Stomach (tissue), 9 donors: ENCODE results near the gene CTDSPL. TPM values are rescaled to one million over a fixed set of nuclear protein-coding genes. Genes with fewer than 3 reads are reported as not detected.
"Not testable (repeated sequence)": the region's sequence is repeated elsewhere in the genome, so short reads cannot be mapped to it uniquely, and the experiment has no call there.

ENCODE experiments used
- DNase-seq, 2 donors: peaks; one replicate each; pipeline versions ENCODE4 v3.0.0 to v3.0.0-alpha.2; 2013 to 2019
- H3K27ac ChIP-seq, 5 donors: fragments of 200-600 bp in 4 of 5; sonication (generic) in 4 of 5; one replicate each; pipeline ENCODE4 v1.5.1; 2013 to 2019; ENCODE audit warnings: mild to moderate bottlenecking in 1 of 5, moderate library complexity in 1 of 5
- H3K27me3 ChIP-seq, 3 donors: fragments of 200-600 bp; sonication (generic); one replicate each; pipeline ENCODE4 v1.5.1; 2017 to 2019; ENCODE audit warnings: mixed run types in 1 of 3
- H3K36me3 ChIP-seq, 4 donors: fragments of 200-600 bp; sonication (generic); 1 replicate in 3 of 4; 2 replicates in 1 of 4; pipeline ENCODE4 v1.5.1; 2016 to 2019
- H3K4me1 ChIP-seq, 4 donors: fragments of 200-600 bp; sonication (generic); one replicate each; pipeline ENCODE4 v1.5.1; 2016 to 2019
- H3K4me3 ChIP-seq, 4 donors: fragments of 200-600 bp; sonication (generic) in 3 of 4; one replicate each; pipeline ENCODE4 v1.5.1; 2016 to 2019; ENCODE audit warnings: mild to moderate bottlenecking in 1 of 4
- H3K9me3 ChIP-seq, 4 donors: fragments of 200-600 bp; sonication (generic); one replicate each; pipeline ENCODE4 v1.5.1; 2016 to 2019
- CTCF ChIP-seq, 7 experiments: fragments of 450-650 bp in 4 of 7; fragments of 200-600 bp in 3 of 7; sonication (generic) in 3 of 7; IDR thresholded peaks; one replicate each; pipeline ENCODE4 v1.5.1; 2016 to 2019; ENCODE audit warnings: antibody characterized with exemption in 7 of 7, control low read depth in 2 of 7, mild to moderate bottlenecking in 1 of 7
- EP300 ChIP-seq: sonication (generic); formaldehyde crosslinking; IDR thresholded peaks from one replicate; pipeline ENCODE4 v1.6.1; 2017; ENCODE audit warnings: antibody characterized with exemption
- POLR2A ChIP-seq, 4 donors: fragments of 450-650 bp; IDR thresholded peaks; one replicate each; pipeline ENCODE4 v1.6.1; 2016; ENCODE audit warnings: antibody characterized with exemption in 4 of 4, control low read depth in 2 of 4, mild to moderate bottlenecking in 1 of 4, moderate library complexity in 1 of 4
- POLR2AphosphoS5 ChIP-seq, 3 donors: sonication (generic); formaldehyde crosslinking; IDR thresholded peaks; one replicate each; pipeline ENCODE4 v1.6.1; 2016; ENCODE audit warnings: antibody characterized with exemption in 3 of 3
- WGBS, 5 donors: extraction: QIAGEN DNeasy Blood & Tissue Kit in 3 of 5; methylation state at CpG; one replicate each; pipeline versions ENCODE4 v1.1.5 to v1.1.7; 2013 to 2018; 5-methylcytosine and 5-hydroxymethylcytosine counted together
- intact Hi-C: fragments of 100-400 bp; cut with DNase I; formaldehyde crosslinking; loops from one replicate; pipeline ENCODE4 v1.15.1; 2023; ENCODE audit warnings: low total_unique reads
- polyA plus RNA-seq, 3 donors: library from polyadenylated mRNA; stranded (reverse); fragments of 200-250 nt; gene quantifications; one replicate each; pipeline ENCODE4 v1.2.3, GENCODE V29; 2013
- total RNA-seq, 5 donors: library from RNA; depleted of rRNA; stranded (reverse); fragments of >200 nt; gene quantifications; one replicate each; pipeline versions ENCODE4 v1.1.0 to v1.2.3, GENCODE V29; 2014 to 2016
- donor health status: healthy with polysubstance abuse.
- donor health status: Bipolar disorder and iron deficiency.
- donor health status: healthy.

Gene CTDSPL
- total and polyA plus RNA-seq, 8 donors = 13.4 to 54.9 (median 30.2) TPM

- DNase-seq = no peak
- peaks cover 16 to 47% (median 32%) of the 10 kb centered on the region in 4 donors for H3K4me1 ChIP-seq
- no peaks in the 10 kb centered on the region for H3K9me3 ChIP-seq
- H3K27me3 ChIP-seq = no peaks in the 10 kb centered on the region
- H3K4me3 ChIP-seq = no peak overlapping the region
- 87 to 97% (median 92%) methylated on average over 2 of the region's 2 CpGs for WGBS, 5 donors
- TF ChIP-seq POLR2AphosphoS5 (IDR thresholded peaks at IDR 0.05) (no peak), EP300 (no peak), POLR2A (IDR thresholded peaks at IDR 0.05) (no peak), CTCF (IDR thresholded peaks at IDR 0.05) (peak in 1 of 7 experiments; percentile 19)
- peak overlapping the region in 1 of 5 donors; percentile 33 for H3K27ac ChIP-seq
- intact Hi-C loops = no loop called here
- H3K36me3 ChIP-seq = peaks cover 0 to 14% (median 13%) of the 10 kb centered on the region in 4 donors
These were observed 47.1 kb upstream of the CTDSPL start for GRCh38 chr3:37814547-37814946.

GRCh38 chr3:37815156-37815555, 46.5 kb upstream of the CTDSPL start:
- H3K9me3 ChIP-seq, H3K4me3 ChIP-seq, DNase-seq, intact Hi-C loops, H3K27ac ChIP-seq, H3K27me3 ChIP-seq: not testable (repeated sequence)
- Histone ChIP-seq H3K4me1 (peaks cover 16 to 49% (median 35%) of the 10 kb centered on the region in 4 donors), H3K36me3 (peaks cover 0 to 20% (median 13%) of the 10 kb centered on the region in 4 donors)
- WGBS, 5 donors = 92 to 96% (median 93%) methylated on average over 9 of the region's 9 CpGs

- Histone ChIP-seq H3K27me3 (no peaks in the 10 kb centered on the region), H3K4me3 (no peak overlapping the region), H3K4me1 (peaks cover 16 to 41% (median 29%) of the 10 kb centered on the region in 4 donors), H3K36me3 (peaks cover 0 to 20% (median 13%) of the 10 kb centered on the region in 4 donors), H3K27ac (no peak overlapping the region), H3K9me3 (no peaks in the 10 kb centered on the region)
- WGBS, 5 donors = 76 to 88% (median 84%) methylated on average over 2 of the region's 2 CpGs
- TF ChIP-seq EP300 (no peak), POLR2A (IDR thresholded peaks at IDR 0.05) (no peak), POLR2AphosphoS5 (IDR thresholded peaks at IDR 0.05) (no peak), CTCF (IDR thresholded peaks at IDR 0.05) (no peak)
- no peak for DNase-seq
- intact Hi-C loops = no loop called here
These were observed 45.4 kb upstream of the CTDSPL start for GRCh38 chr3:37816271-37816670.

- WGBS, 5 donors = 64 to 91% (median 81%) methylated on average over 3 of the region's 3 CpGs
- Histone ChIP-seq H3K9me3 (no peaks in the 10 kb centered on the region), H3K27me3 (no peaks in the 10 kb centered on the region), H3K27ac (peak overlapping the region in 1 of 5 donors; percentile 55), H3K4me3 (no peak overlapping the region), H3K4me1 (peaks cover 0 to 12% (median 5%) of the 10 kb centered on the region in 4 donors), H3K36me3 (peaks cover 0 to 20% (median 13%) of the 10 kb centered on the region in 4 donors)
- TF ChIP-seq POLR2AphosphoS5 (IDR thresholded peaks at IDR 0.05) = peak; percentile 53 to 77 (median 62)
- no peak for TF ChIP-seq POLR2A (IDR thresholded peaks at IDR 0.05)
- no peak for TF ChIP-seq CTCF (IDR thresholded peaks at IDR 0.05)
- peak in 1 of 2 donors; percentile 71 for DNase-seq
- intact Hi-C loops = no loop called here
These were observed 42.1 kb upstream of the CTDSPL start for GRCh38 chr3:37819591-37819990.

GRCh38 chr3:37820286-37820685, 41.4 kb upstream of the CTDSPL start:
- no peaks in the 10 kb centered on the region for H3K9me3 ChIP-seq
- no peak for TF ChIP-seq CTCF (IDR thresholded peaks at IDR 0.05)
- no peak for TF ChIP-seq EP300
- no peak for TF ChIP-seq POLR2A (IDR thresholded peaks at IDR 0.05)
- TF ChIP-seq POLR2AphosphoS5 (IDR thresholded peaks at IDR 0.05) = no peak
- intact Hi-C loops = no loop called here
- 75 to 84% (median 77%) methylated on average over 3 of the region's 3 CpGs for WGBS, 5 donors
- H3K4me3 ChIP-seq = no peak overlapping the region
- H3K27me3 ChIP-seq = no peaks in the 10 kb centered on the region
- peaks cover 0 to 12% (median 5%) of the 10 kb centered on the region in 4 donors for H3K4me1 ChIP-seq
- peak overlapping the region in 1 of 5 donors; percentile 55 for H3K27ac ChIP-seq
- no peak for DNase-seq
- H3K36me3 ChIP-seq = peaks cover 0 to 20% (median 13%) of the 10 kb centered on the region in 4 donors
